Ecto neural progenitor cell (in vitro differentiated cells): Measurements from ENCODE around the gene GALNT2.

Experiments used
- DNase-seq: peaks from one replicate; pipeline ENCODE4 v3.0.0-alpha.2; 2018; ENCODE audit warnings: low spot score

GALNT2 gene

GRCh38 chr1:230050973-230051735 lies 15.9 kb upstream of the GALNT2 start:
- no peak for DNase-seq

GRCh38 chr1:230052018-230052417 lies 15.0 kb upstream of the GALNT2 start:
- DNase-seq = no peak

GRCh38 chr1:230052665-230053064 lies 14.4 kb upstream of the GALNT2 start:
- no peak for DNase-seq

- no peak for DNase-seq
Measured at GRCh38 chr1:230054092-230054749, 12.8 kb upstream of the GALNT2 start.

GRCh38 chr1:230056098-230056497 lies 10.9 kb upstream of the GALNT2 start:
- DNase-seq = no peak

- no peak for DNase-seq
Measured at GRCh38 chr1:230057100-230057499, 9.9 kb upstream of the GALNT2 start.

- DNase-seq = no peak
Measured at GRCh38 chr1:230057681-230058565, 9.1 kb upstream of the GALNT2 start.

GRCh38 chr1:230058626-230059025 lies 8.4 kb upstream of the GALNT2 start:
- DNase-seq = no peak

GRCh38 chr1:230061801-230062200 lies 5.2 kb upstream of the GALNT2 start:
- DNase-seq = no peak

GRCh38 chr1:230062521-230062920 lies 4.5 kb upstream of the GALNT2 start:
- no peak for DNase-seq

GRCh38 chr1:230064283-230064682 lies 2.8 kb upstream of the GALNT2 start:
- DNase-seq = no peak

GRCh38 chr1:230065161-230065560 lies 1.9 kb upstream of the GALNT2 start:
- no peak for DNase-seq

- DNase-seq = no peak
Measured at GRCh38 chr1:230065571-230065970, 1.5 kb upstream of the GALNT2 start.

GRCh38 chr1:230066031-230066430 lies 1.0 kb upstream of the GALNT2 start:
- DNase-seq = no peak

- no peak for DNase-seq
Measured at GRCh38 chr1:230067419-230067870, 407 bp downstream of the GALNT2 start.

- DNase-seq = peak; percentile 66
Measured at GRCh38 chr1:230067871-230068620, 1.0 kb downstream of the GALNT2 start.

- DNase-seq = no peak
Measured at GRCh38 chr1:230068621-230068873, 1.5 kb downstream of the GALNT2 start.

- DNase-seq = no peak
Measured at GRCh38 chr1:230068952-230069684, 2.1 kb downstream of the GALNT2 start.

GRCh38 chr1:230069796-230070195 lies 2.8 kb downstream of the GALNT2 start:
- DNase-seq = no peak

GRCh38 chr1:230070321-230071208 lies 3.5 kb downstream of the GALNT2 start:
- DNase-seq = no peak
